Breast epithelium (tissue), 3 donors: Measurements from ENCODE around the gene BNC2.

Source experiments
- POLR2A ChIP-seq: fragments of 450-650 bp; IDR thresholded peaks from one replicate; pipeline ENCODE4 v1.6.1; 2016; ENCODE audit warnings: antibody characterized with exemption, mild to moderate bottlenecking, moderate library complexity
- TF ChIP-seq, protein P1 (sequence below), 3 donors: fragments of 450-650 bp; IDR thresholded peaks; one replicate each; pipeline ENCODE4 v1.5.1; 2016 to 2017; ENCODE audit warnings: antibody characterized with exemption in 3 of 3, mild to moderate bottlenecking in 3 of 3, moderate library complexity in 3 of 3

DNA sequence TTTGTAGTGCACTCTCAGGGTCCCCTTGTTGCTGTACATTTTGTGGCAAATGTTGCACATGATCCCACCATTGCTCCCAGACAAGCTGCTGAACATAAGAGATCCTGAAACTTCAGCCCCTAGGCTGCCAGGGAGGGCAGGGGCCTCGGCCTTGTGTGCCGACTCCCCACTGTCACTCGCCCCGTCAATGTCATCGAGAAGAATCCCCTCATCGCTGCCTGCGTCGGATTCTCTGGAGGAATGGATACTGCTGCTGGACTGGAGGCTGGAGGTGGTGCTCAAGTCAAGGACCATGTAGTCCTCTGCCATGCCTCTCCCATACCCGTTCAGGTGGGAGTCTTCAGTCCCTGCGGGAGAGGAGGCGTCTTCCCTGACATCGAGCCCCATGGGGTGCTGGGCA is 451.3 kb downstream of the BNC2 start:
- TF ChIP-seq, protein P1, sequence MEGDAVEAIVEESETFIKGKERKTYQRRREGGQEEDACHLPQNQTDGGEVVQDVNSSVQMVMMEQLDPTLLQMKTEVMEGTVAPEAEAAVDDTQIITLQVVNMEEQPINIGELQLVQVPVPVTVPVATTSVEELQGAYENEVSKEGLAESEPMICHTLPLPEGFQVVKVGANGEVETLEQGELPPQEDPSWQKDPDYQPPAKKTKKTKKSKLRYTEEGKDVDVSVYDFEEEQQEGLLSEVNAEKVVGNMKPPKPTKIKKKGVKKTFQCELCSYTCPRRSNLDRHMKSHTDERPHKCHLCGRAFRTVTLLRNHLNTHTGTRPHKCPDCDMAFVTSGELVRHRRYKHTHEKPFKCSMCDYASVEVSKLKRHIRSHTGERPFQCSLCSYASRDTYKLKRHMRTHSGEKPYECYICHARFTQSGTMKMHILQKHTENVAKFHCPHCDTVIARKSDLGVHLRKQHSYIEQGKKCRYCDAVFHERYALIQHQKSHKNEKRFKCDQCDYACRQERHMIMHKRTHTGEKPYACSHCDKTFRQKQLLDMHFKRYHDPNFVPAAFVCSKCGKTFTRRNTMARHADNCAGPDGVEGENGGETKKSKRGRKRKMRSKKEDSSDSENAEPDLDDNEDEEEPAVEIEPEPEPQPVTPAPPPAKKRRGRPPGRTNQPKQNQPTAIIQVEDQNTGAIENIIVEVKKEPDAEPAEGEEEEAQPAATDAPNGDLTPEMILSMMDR (IDR thresholded peaks at IDR 0.05): no peak
- no peak for TF ChIP-seq POLR2A
